ENCODE results near the gene DES. TPM values are rescaled to one million over a fixed set of nuclear protein-coding genes. Genes with fewer than 3 reads are reported as not detected.
A peak's percentile ranks its signal among the peaks of the same experiment; 100 is the strongest.

DES gene
- total RNA-seq, 1 donor from 2014 or later, result 182 TPM

DNA sequence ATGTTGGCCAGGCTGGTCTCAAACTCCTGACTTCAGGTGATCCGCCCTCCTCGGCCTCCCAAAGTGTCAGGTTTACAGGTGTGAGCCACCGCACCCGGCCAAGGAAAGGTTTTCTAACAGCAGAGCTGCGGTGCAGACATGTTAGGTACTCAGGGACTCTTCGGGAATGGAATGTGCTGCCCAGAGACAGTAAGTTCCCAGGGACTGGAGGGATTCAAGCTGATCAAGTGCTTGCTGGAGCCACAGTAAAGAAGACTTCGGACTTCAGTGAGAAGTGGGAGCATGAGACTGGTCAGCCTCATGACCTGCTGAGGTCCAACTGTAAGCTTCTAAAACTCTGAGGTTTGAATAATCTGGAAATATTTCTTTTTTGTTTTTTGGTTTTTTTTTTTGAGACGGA, 7.8 kb upstream of the DES start:
- Histone ChIP-seq H3K4me1 (peaks cover 6 to 23% of the 10 kb centered on the region in 2 donors), H3K9me3 (no peaks in the 10 kb centered on the region), H3K4me3 (no peak overlapping the region), H3K27me3 (no peaks in the 10 kb centered on the region), H3K27ac (no peak overlapping the region), H3K36me3 (no peaks in the 10 kb centered on the region)
- intact Hi-C loops (cut with DNase I), result no loop called here
- DNase-seq (ENCODE audit: low spot score in 2 of 2), result no peak
- TF ChIP-seq, protein P1, sequence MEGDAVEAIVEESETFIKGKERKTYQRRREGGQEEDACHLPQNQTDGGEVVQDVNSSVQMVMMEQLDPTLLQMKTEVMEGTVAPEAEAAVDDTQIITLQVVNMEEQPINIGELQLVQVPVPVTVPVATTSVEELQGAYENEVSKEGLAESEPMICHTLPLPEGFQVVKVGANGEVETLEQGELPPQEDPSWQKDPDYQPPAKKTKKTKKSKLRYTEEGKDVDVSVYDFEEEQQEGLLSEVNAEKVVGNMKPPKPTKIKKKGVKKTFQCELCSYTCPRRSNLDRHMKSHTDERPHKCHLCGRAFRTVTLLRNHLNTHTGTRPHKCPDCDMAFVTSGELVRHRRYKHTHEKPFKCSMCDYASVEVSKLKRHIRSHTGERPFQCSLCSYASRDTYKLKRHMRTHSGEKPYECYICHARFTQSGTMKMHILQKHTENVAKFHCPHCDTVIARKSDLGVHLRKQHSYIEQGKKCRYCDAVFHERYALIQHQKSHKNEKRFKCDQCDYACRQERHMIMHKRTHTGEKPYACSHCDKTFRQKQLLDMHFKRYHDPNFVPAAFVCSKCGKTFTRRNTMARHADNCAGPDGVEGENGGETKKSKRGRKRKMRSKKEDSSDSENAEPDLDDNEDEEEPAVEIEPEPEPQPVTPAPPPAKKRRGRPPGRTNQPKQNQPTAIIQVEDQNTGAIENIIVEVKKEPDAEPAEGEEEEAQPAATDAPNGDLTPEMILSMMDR (IDR thresholded peaks at IDR 0.05), result no peak

DNA sequence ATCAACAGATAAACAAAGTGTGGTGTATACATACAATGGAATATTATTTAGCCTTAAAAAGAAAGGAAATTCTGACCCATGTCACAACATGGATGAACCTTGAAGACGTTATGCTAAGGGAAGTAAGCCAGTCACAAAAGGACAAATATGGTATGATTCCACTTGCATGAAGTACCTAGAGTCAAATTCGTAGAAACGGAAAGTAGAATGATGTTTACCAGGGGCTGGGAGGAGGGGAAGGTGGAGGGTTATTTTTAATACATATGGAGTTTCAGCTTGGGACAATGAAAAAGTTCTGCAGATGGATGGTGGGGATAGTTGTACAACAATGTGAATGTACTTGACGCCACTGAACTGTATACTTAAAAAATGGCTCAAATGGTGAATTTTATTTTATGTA, 3.3 kb upstream of the DES start:
- Histone ChIP-seq H3K4me1 (peaks cover 6 to 25% of the 10 kb centered on the region in 2 donors), H3K4me3 (no peak overlapping the region), H3K27ac (no peak overlapping the region), H3K27me3 (no peaks in the 10 kb centered on the region), H3K36me3 (no peaks in the 10 kb centered on the region), H3K9me3 (no peaks in the 10 kb centered on the region)
- no peak for DNase-seq (ENCODE audit: low spot score in 2 of 2)
- intact Hi-C loops (cut with DNase I), result no loop called here
- TF ChIP-seq, protein P1 (IDR thresholded peaks at IDR 0.05), result no peak

DNA sequence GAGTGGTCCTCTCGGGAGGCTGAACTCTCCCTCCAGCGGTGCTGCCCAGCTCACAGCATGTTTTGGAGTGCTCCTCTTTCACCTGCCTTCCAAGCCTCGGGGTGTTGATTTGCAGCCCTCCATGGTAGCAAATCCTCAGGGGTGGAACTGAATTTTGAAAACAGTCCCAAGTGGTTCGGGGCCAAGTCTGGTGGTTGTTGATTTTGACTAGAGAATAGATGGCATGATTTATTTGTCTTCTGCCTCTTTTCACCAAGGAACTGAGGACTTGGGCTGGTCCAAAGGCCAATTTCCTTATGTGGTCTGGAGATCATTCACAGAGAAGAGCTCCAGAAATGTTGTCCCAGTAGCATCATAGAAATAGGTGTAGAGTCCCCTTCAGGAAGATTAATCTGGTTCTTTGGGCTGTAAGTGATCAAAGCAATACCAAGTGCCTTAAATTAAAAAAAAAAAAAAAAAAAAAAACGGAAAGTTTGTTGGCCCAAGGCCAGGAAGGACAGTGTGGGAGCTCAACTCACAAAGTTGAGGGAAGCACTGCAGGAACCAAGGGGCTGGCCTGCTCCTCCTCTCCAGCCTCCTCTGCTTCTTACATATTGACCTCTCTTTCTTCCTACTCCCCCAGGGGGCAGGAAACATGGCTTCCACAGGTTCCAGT, 2.5 kb upstream of the DES start:
- Histone ChIP-seq H3K36me3 (no peaks in the 10 kb centered on the region), H3K27me3 (no peaks in the 10 kb centered on the region), H3K4me3 (no peak overlapping the region), H3K9me3 (no peaks in the 10 kb centered on the region), H3K4me1 (peaks cover 6 to 25% of the 10 kb centered on the region in 2 donors), H3K27ac (peak overlapping the region; percentile 2 to 64)
- TF ChIP-seq, protein P1 (IDR thresholded peaks at IDR 0.05), result no peak
- DNase-seq (ENCODE audit: low spot score in 2 of 2), result no peak
- intact Hi-C loops (cut with DNase I), result no loop called here

DNA sequence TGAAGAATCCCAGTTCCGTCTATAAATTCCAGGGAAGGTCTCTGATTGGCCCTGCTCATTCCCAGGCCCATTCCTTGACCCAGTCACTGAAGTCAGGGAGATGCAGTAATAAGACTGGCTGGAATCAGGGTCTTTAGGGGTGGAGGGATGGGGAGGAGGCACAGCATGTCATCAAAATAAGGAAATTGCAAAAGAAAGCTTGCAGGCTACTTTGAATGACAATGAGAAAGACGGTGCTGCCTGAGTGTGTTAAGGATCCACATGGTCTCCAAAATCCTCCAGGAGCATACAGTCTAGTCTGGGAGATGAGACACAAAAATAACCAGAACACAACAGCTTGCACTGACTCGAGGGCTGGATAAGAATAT, 2.0 kb upstream of the DES start:
- intact Hi-C loops (cut with DNase I), result no loop called here

DNA sequence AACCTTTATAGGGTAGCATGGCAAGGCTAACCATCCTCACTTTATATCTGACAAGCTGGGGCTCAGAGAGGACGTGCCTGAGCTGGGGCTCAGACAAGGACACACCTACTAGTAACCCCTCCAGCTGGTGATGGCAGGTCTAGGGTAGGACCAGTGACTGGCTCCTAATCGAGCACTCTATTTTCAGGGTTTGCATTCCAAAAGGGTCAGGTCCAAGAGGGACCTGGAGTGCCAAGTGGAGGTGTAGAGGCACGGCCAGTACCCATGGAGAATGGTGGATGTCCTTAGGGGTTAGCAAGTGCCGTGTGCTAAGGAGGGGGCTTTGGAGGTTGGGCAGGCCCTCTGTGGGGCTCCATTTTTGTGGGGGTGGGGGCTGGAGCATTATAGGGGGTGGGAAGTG, 1.2 kb upstream of the DES start:
- Histone ChIP-seq H3K36me3 (no peaks in the 10 kb centered on the region), H3K4me1 (peaks cover 6 to 25% of the 10 kb centered on the region in 2 donors), H3K9me3 (no peaks in the 10 kb centered on the region), H3K27ac (peak overlapping the region; percentile 62 to 64), H3K27me3 (no peaks in the 10 kb centered on the region), H3K4me3 (no peak overlapping the region)
- intact Hi-C loops (cut with DNase I), result no loop called here
- TF ChIP-seq, protein P1 (IDR thresholded peaks at IDR 0.05), result no peak
- DNase-seq (ENCODE audit: low spot score in 2 of 2), result no peak

More for the DNA sequence above, 2.0 kb upstream of the DES start:
- Histone ChIP-seq H3K9me3 (no peaks in the 10 kb centered on the region), H3K36me3 (no peaks in the 10 kb centered on the region), H3K27ac (peak overlapping the region; percentile 62 to 64), H3K4me1 (peaks cover 6 to 25% of the 10 kb centered on the region in 2 donors), H3K27me3 (no peaks in the 10 kb centered on the region), H3K4me3 (no peak overlapping the region)
- no peak for DNase-seq (ENCODE audit: low spot score in 2 of 2)
- TF ChIP-seq, protein P1 (IDR thresholded peaks at IDR 0.05), result no peak

DNA sequence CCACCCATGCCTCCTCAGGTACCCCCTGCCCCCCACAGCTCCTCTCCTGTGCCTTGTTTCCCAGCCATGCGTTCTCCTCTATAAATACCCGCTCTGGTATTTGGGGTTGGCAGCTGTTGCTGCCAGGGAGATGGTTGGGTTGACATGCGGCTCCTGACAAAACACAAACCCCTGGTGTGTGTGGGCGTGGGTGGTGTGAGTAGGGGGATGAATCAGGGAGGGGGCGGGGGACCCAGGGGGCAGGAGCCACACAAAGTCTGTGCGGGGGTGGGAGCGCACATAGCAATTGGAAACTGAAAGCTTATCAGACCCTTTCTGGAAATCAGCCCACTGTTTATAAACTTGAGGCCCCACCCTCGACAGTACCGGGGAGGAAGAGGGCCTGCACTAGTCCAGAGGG, 803 bp upstream of the DES start:
- Histone ChIP-seq H3K9me3 (no peaks in the 10 kb centered on the region), H3K27ac (peak overlapping the region; percentile 62 to 64), H3K4me1 (peaks cover 6 to 25% of the 10 kb centered on the region in 2 donors), H3K27me3 (no peaks in the 10 kb centered on the region), H3K36me3 (no peaks in the 10 kb centered on the region), H3K4me3 (no peak overlapping the region)
- TF ChIP-seq, protein P1 (IDR thresholded peaks at IDR 0.05), result no peak
- intact Hi-C loops (cut with DNase I), result no loop called here
- no peak for DNase-seq (ENCODE audit: low spot score in 2 of 2)
